ENCODE measurements around the gene LAMB3. TPM values are rescaled to one million over a fixed set of nuclear protein-coding genes. Genes with fewer than 3 reads are reported as not detected.

LAMB3 gene
- polyA plus RNA-seq, 1 of the 3 experiments (the other 2 are of a cell fraction) = 18.0 TPM

DNA sequence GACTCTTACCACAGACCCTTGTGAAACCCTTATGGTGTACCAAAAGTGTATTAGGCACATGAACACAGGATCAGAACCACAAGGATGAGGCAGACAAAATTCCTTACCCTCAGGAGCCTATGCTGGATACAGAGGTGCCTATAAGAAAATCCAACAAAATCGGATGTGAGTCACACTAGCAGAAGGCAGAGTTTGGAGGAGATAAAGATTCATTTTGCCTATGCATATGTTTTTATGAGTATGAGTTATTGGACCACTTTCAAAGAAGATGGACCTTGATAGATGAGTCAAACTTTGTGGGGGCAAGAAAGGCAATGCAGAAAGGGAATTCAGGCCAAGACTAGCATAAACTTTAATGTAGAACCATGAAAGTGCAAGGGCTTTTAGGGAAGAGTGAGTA lies 51.7 kb downstream of the LAMB3 start (continued):
- TF ChIP-seq POLR2AphosphoS5 (IDR thresholded peaks at IDR 0.05; ENCODE audit: low read depth, low read length) = peak; percentile 22; the same call in 1 of the 2 replicates

DNA sequence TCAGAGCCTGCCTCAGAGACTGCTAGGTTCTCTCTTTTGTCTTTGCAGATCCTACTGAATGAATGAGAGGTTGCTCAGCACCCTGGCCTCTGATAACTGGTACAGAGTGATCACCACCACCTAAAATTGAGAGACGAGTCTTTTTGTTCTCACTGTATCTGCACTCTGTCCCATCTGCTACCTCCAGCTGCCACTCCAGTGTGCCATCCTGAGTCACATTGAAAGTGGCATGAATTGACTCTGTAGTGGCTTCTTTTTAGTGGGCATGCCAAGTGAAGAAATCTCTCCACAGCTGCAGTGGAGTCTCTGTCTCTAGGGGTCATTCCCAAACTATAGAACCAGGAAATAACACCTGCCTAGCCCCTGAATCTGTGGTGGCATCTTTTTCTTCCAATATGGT lies 54.0 kb downstream of the LAMB3 start:
- H2AFZ ChIP-seq (ENCODE audit: low read depth) = no peak overlapping the region
- DNase-seq = no peak
- ChIA-PET CTCF (interaction anchor here (1.1 to 3.2 kb wide), 3 partner anchors 29 to 32 kb away, joined by 3 to 16 read pairs (median 8); no protein-coding TSS in a partner anchor), POLR2A (no interaction called here)
- H3K4me2 ChIP-seq = no peak overlapping the region
- no peaks in the 10 kb centered on the region for H3K27me3 ChIP-seq (ENCODE audit: insufficient read depth)
- no peak overlapping the region for H3K27ac ChIP-seq (ENCODE audit: low read depth in 2 of 2, low read length in 1 of 2)
- H3K4me1 ChIP-seq (ENCODE audit: control insufficient read depth in 1 of 2, insufficient read depth in 2 of 2, low read depth in 1 of 2, low read length in 1 of 2) = peaks cover 0 to 31% of the 10 kb centered on the region in 2 experiments; a peak in 3 of 4 replicates
- no peaks in the 10 kb centered on the region for H3K9me3 ChIP-seq
- no peaks in the 10 kb centered on the region for H4K20me1 ChIP-seq (ENCODE audit: insufficient read depth)
- peaks cover 3 to 22% of the 10 kb centered on the region in 2 experiments for H3K36me3 ChIP-seq (replicated peaks in 1 of 2; ENCODE audit: control insufficient read depth in 1 of 2, insufficient read depth in 2 of 2, low read length in 1 of 2)
- H3K9me2 ChIP-seq = no peaks in the 10 kb centered on the region
- peaks cover 25% of the 10 kb centered on the region for H3F3A ChIP-seq (replicated peaks; ENCODE audit: insufficient read depth)
- H3K79me2 ChIP-seq (ENCODE audit: insufficient read depth) = no peaks in the 10 kb centered on the region
- no peak overlapping the region for H3K9ac ChIP-seq
- H3K4me3 ChIP-seq (ENCODE audit: low read depth in 2 of 2, low read length in 1 of 2) = no peak overlapping the region
- TF ChIP-seq TEAD4 (IDR thresholded peaks at IDR 0.05; ENCODE audit: borderline replicate concordance, insufficient read depth) (no peak), TCF12 (IDR thresholded peaks at IDR 0.05) (no peak), FOXM1 (IDR thresholded peaks at IDR 0.05; ENCODE audit: low read depth) (no peak), NFIC (IDR thresholded peaks at IDR 0.05; ENCODE audit: borderline replicate concordance) (no peak), SMC3 (IDR thresholded peaks at IDR 0.05; ENCODE audit: low read depth, low read length) (no peak), MXI1 (IDR thresholded peaks at IDR 0.05; ENCODE audit: low read depth, low read length) (no peak), EZH2phosphoT487 (IDR thresholded peaks at IDR 0.05; ENCODE audit: borderline replicate concordance, low read depth) (no peak), CHD2 (IDR thresholded peaks at IDR 0.05; ENCODE audit: low read length, partially characterized antibody) (no peak), EP300 (IDR thresholded peaks at IDR 0.05; ENCODE audit: borderline replicate concordance in 1 of 2, low read depth in 1 of 2, low read length in 1 of 2) (no peak), RAD21 (IDR thresholded peaks at IDR 0.05; ENCODE audit: low read length) (no peak), RCOR1 (IDR thresholded peaks at IDR 0.05; ENCODE audit: low read length) (no peak), NRF1 (IDR thresholded peaks at IDR 0.05; ENCODE audit: low read depth, low read length) (no peak), RXRA (IDR thresholded peaks at IDR 0.05; ENCODE audit: borderline replicate concordance, low read depth) (no peak), MEF2A (IDR thresholded peaks at IDR 0.05; ENCODE audit: borderline replicate concordance, low read depth) (no peak), YY1 (IDR thresholded peaks at IDR 0.05; ENCODE audit: low read depth) (no peak)
- TF ChIP-seq, protein P1, sequence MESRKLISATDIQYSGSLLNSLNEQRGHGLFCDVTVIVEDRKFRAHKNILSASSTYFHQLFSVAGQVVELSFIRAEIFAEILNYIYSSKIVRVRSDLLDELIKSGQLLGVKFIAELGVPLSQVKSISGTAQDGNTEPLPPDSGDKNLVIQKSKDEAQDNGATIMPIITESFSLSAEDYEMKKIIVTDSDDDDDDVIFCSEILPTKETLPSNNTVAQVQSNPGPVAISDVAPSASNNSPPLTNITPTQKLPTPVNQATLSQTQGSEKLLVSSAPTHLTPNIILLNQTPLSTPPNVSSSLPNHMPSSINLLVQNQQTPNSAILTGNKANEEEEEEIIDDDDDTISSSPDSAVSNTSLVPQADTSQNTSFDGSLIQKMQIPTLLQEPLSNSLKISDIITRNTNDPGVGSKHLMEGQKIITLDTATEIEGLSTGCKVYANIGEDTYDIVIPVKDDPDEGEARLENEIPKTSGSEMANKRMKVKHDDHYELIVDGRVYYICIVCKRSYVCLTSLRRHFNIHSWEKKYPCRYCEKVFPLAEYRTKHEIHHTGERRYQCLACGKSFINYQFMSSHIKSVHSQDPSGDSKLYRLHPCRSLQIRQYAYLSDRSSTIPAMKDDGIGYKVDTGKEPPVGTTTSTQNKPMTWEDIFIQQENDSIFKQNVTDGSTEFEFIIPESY (IDR thresholded peaks at IDR 0.05; ENCODE audit: borderline replicate concordance, low read depth) = no peak
- TF ChIP-seq, protein P2, sequence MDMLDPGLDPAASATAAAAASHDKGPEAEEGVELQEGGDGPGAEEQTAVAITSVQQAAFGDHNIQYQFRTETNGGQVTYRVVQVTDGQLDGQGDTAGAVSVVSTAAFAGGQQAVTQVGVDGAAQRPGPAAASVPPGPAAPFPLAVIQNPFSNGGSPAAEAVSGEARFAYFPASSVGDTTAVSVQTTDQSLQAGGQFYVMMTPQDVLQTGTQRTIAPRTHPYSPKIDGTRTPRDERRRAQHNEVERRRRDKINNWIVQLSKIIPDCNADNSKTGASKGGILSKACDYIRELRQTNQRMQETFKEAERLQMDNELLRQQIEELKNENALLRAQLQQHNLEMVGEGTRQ (IDR thresholded peaks at IDR 0.05; ENCODE audit: borderline replicate concordance, low read depth, low read length) = no peak
- TF ChIP-seq, protein P3, sequence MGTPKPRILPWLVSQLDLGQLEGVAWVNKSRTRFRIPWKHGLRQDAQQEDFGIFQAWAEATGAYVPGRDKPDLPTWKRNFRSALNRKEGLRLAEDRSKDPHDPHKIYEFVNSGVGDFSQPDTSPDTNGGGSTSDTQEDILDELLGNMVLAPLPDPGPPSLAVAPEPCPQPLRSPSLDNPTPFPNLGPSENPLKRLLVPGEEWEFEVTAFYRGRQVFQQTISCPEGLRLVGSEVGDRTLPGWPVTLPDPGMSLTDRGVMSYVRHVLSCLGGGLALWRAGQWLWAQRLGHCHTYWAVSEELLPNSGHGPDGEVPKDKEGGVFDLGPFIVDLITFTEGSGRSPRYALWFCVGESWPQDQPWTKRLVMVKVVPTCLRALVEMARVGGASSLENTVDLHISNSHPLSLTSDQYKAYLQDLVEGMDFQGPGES (IDR thresholded peaks at IDR 0.05; ENCODE audit: low read depth, low read length) = no peak
- TF ChIP-seq, protein P4, sequence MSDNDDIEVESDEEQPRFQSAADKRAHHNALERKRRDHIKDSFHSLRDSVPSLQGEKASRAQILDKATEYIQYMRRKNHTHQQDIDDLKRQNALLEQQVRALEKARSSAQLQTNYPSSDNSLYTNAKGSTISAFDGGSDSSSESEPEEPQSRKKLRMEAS (IDR thresholded peaks at IDR 0.05; ENCODE audit: low read depth) = no peak
- TF ChIP-seq, protein P5, sequence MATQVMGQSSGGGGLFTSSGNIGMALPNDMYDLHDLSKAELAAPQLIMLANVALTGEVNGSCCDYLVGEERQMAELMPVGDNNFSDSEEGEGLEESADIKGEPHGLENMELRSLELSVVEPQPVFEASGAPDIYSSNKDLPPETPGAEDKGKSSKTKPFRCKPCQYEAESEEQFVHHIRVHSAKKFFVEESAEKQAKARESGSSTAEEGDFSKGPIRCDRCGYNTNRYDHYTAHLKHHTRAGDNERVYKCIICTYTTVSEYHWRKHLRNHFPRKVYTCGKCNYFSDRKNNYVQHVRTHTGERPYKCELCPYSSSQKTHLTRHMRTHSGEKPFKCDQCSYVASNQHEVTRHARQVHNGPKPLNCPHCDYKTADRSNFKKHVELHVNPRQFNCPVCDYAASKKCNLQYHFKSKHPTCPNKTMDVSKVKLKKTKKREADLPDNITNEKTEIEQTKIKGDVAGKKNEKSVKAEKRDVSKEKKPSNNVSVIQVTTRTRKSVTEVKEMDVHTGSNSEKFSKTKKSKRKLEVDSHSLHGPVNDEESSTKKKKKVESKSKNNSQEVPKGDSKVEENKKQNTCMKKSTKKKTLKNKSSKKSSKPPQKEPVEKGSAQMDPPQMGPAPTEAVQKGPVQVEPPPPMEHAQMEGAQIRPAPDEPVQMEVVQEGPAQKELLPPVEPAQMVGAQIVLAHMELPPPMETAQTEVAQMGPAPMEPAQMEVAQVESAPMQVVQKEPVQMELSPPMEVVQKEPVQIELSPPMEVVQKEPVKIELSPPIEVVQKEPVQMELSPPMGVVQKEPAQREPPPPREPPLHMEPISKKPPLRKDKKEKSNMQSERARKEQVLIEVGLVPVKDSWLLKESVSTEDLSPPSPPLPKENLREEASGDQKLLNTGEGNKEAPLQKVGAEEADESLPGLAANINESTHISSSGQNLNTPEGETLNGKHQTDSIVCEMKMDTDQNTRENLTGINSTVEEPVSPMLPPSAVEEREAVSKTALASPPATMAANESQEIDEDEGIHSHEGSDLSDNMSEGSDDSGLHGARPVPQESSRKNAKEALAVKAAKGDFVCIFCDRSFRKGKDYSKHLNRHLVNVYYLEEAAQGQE (IDR thresholded peaks at IDR 0.05; ENCODE audit: low read depth, low read length) = no peak
- WGBS (ENCODE audit: low lambda C conversion rate) = 92% methylated on average over 1 of the region's 1 CpG
